Measurements from ENCODE around the gene MLH3.

MLH3 gene

DNA sequence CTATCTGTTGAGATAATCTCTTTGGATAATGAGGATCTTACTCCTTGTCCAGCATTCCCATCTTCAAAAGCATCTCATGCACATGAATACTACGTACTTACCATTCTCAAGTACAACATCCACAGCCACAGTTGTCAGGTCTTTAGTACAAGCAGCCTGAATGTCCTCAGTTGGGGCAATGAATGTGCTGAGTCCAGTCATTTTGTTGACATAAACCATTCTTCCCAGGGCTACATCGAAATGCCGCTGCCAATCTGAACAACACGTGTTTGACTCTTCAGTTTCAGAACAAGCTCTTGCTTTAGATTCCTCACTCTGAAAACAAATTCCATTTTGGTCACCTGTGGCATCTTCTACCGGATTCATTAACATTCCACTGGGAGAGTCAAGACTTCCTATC lies 5.0 kb downstream of the MLH3 start:
- no peaks in the 10 kb centered on the region for H3K27me3 ChIP-seq (ENCODE audit: control insufficient read depth, insufficient read depth, low read length)
- peaks cover 5% of the 10 kb centered on the region for H3K4me1 ChIP-seq (ENCODE audit: control insufficient read depth, insufficient read depth, low read length)
- H3K9ac ChIP-seq (ENCODE audit: low read length), result no peak overlapping the region
- no peak overlapping the region for H3K27ac ChIP-seq (ENCODE audit: low read depth, low read length)
- H3K4me3 ChIP-seq (ENCODE audit: low read length), result no peak overlapping the region
- H3K36me3 ChIP-seq (ENCODE audit: control insufficient read depth, insufficient read depth, low read length), result peaks cover 2% of the 10 kb centered on the region

GRCh38 chr14:75044752-75045151 lies 6.5 kb downstream of the MLH3 start:
- no peak overlapping the region for H3K9ac ChIP-seq (ENCODE audit: low read length)
- peaks cover 5% of the 10 kb centered on the region for H3K4me1 ChIP-seq (ENCODE audit: control insufficient read depth, insufficient read depth, low read length)
- no peak overlapping the region for H3K27ac ChIP-seq (ENCODE audit: low read depth, low read length)
- no peaks in the 10 kb centered on the region for H3K27me3 ChIP-seq (ENCODE audit: control insufficient read depth, insufficient read depth, low read length)
- H3K36me3 ChIP-seq (ENCODE audit: control insufficient read depth, insufficient read depth, low read length), result peaks cover 2% of the 10 kb centered on the region
- no peak overlapping the region for H3K4me3 ChIP-seq (ENCODE audit: low read length)

GRCh38 chr14:75044322-75044721 lies 6.9 kb downstream of the MLH3 start:
- Histone ChIP-seq H3K27me3 (ENCODE audit: control insufficient read depth, insufficient read depth, low read length) (no peaks in the 10 kb centered on the region), H3K4me3 (ENCODE audit: low read length) (no peak overlapping the region), H3K4me1 (ENCODE audit: control insufficient read depth, insufficient read depth, low read length) (peaks cover 2% of the 10 kb centered on the region), H3K36me3 (ENCODE audit: control insufficient read depth, insufficient read depth, low read length) (peaks cover 2% of the 10 kb centered on the region), H3K27ac (ENCODE audit: low read depth, low read length) (no peak overlapping the region), H3K9ac (ENCODE audit: low read length) (no peak overlapping the region)

DNA sequence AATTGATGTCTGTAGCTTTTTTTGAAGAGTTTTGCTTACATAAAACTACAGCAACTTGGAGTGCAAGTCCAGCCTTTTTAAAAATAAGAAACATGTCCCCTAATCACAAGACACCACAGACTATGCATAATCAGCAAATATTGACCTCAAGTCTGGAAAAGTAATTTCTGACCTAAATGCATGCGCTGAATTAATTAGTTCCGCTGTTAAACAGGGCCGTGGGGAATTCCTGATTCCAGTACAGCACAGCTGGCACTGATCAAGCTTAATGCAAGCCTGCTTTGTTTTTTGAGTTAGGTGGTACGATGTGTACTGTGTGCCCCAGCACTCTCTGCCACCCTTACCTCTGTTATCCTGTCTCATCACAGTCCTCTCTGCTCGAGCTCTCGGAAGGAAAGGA lies 9.2 kb downstream of the MLH3 start:
- Histone ChIP-seq H3K4me3 (ENCODE audit: low read length) (no peak overlapping the region), H3K4me1 (ENCODE audit: control insufficient read depth, insufficient read depth, low read length) (no peaks in the 10 kb centered on the region), H3K27me3 (ENCODE audit: control insufficient read depth, insufficient read depth, low read length) (no peaks in the 10 kb centered on the region), H3K9ac (ENCODE audit: low read length) (no peak overlapping the region), H3K27ac (ENCODE audit: low read depth, low read length) (no peak overlapping the region), H3K36me3 (ENCODE audit: control insufficient read depth, insufficient read depth, low read length) (peaks cover 6% of the 10 kb centered on the region)

DNA sequence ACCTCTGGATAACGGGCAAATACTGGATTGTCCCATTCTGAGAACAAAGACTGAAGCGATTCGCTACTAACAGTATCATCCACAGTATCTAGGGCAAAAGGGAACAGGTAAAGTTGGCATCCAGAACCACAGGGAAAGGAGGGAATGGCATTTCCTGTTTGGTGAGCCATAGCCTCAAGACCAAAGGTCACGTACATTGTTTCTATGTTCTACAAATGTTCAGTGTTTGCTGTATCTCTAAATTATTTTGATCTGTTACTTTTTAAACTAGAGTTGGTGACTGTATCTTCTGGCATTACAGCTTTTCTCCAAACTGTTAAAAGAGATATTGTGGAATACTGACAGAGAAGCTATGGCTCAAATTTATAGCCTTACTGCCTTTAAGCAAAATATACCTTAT lies 9.7 kb downstream of the MLH3 start:
- H3K36me3 ChIP-seq (ENCODE audit: control insufficient read depth, insufficient read depth, low read length), result peaks cover 6% of the 10 kb centered on the region
- no peak overlapping the region for H3K4me3 ChIP-seq (ENCODE audit: low read length)
- H3K4me1 ChIP-seq (ENCODE audit: control insufficient read depth, insufficient read depth, low read length), result no peaks in the 10 kb centered on the region
- H3K27me3 ChIP-seq (ENCODE audit: control insufficient read depth, insufficient read depth, low read length), result no peaks in the 10 kb centered on the region
- H3K27ac ChIP-seq (ENCODE audit: low read depth, low read length), result no peak overlapping the region
- H3K9ac ChIP-seq (ENCODE audit: low read length), result no peak overlapping the region

DNA sequence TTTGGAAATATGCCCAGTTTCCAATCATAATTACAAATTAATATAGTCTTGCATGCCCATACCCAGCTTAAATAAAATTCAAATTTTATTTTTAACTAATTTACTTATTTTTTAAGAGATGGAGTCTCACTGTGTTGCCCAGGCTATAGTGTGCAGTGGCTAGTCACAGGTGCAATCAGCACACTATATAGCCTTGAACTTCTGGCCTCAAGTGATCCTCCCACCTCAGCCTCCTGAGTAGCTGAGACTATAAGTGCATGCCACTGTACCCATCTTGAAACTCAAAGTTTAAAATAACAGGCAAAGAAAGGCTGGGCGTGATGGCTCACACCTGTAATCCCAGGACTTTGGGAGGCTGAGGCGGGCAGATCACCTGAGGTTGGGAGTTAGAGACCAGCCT lies 10.3 kb downstream of the MLH3 start:
- Histone ChIP-seq H3K27ac (ENCODE audit: low read depth, low read length) (no peak overlapping the region), H3K9ac (ENCODE audit: low read length) (no peak overlapping the region), H3K4me1 (ENCODE audit: control insufficient read depth, insufficient read depth, low read length) (no peaks in the 10 kb centered on the region), H3K27me3 (ENCODE audit: control insufficient read depth, insufficient read depth, low read length) (no peaks in the 10 kb centered on the region), H3K4me3 (ENCODE audit: low read length) (no peak overlapping the region), H3K36me3 (ENCODE audit: control insufficient read depth, insufficient read depth, low read length) (peaks cover 4% of the 10 kb centered on the region)

- Histone ChIP-seq H3K4me3 (ENCODE audit: low read length) (no peak overlapping the region), H3K4me1 (ENCODE audit: control insufficient read depth, insufficient read depth, low read length) (no peaks in the 10 kb centered on the region), H3K36me3 (ENCODE audit: control insufficient read depth, insufficient read depth, low read length) (peaks cover 4% of the 10 kb centered on the region), H3K9ac (ENCODE audit: low read length) (no peak overlapping the region), H3K27ac (ENCODE audit: low read depth, low read length) (no peak overlapping the region), H3K27me3 (ENCODE audit: control insufficient read depth, insufficient read depth, low read length) (no peaks in the 10 kb centered on the region)
Measured at GRCh38 chr14:75040507-75040906, 10.8 kb downstream of the MLH3 start.

GRCh38 chr14:75032939-75033338 lies 18.3 kb downstream of the MLH3 start:
- H3K27ac ChIP-seq (ENCODE audit: low read depth, low read length), result no peak overlapping the region
- H3K36me3 ChIP-seq (ENCODE audit: control insufficient read depth, insufficient read depth, low read length), result peaks cover 6% of the 10 kb centered on the region
- H3K4me1 ChIP-seq (ENCODE audit: control insufficient read depth, insufficient read depth, low read length), result no peaks in the 10 kb centered on the region
- H3K4me3 ChIP-seq (ENCODE audit: low read length), result no peak overlapping the region
- H3K27me3 ChIP-seq (ENCODE audit: control insufficient read depth, insufficient read depth, low read length), result no peaks in the 10 kb centered on the region
- H3K9ac ChIP-seq (ENCODE audit: low read length), result no peak overlapping the region

DNA sequence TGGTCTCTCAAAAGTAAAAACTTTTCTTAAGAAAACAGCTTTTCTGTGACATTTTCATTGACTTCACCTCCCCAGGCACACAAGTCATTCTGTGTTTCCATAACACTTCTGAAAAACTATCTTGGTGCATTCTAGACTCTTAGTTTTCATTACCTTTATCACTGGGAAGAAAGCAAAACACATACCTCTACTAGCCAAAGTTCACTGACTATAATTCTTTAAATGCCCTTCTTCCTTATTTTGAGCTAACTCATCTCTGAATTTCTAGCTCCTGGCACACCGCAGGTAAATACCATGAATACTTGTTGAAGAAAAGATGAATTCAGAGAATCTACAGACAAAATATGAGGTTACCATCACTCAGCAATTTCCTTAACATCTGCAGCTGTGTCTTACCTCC lies 21.1 kb downstream of the MLH3 start:
- Histone ChIP-seq H3K27me3 (ENCODE audit: control insufficient read depth, insufficient read depth, low read length) (no peaks in the 10 kb centered on the region), H3K9ac (ENCODE audit: low read length) (no peak overlapping the region), H3K4me1 (ENCODE audit: control insufficient read depth, insufficient read depth, low read length) (no peaks in the 10 kb centered on the region), H3K36me3 (ENCODE audit: control insufficient read depth, insufficient read depth, low read length) (peaks cover 2% of the 10 kb centered on the region), H3K4me3 (ENCODE audit: low read length) (no peak overlapping the region), H3K27ac (ENCODE audit: low read depth, low read length) (no peak overlapping the region)

- no peaks in the 10 kb centered on the region for H3K27me3 ChIP-seq (ENCODE audit: control insufficient read depth, insufficient read depth, low read length)
- no peak overlapping the region for H3K9ac ChIP-seq (ENCODE audit: low read length)
- peaks cover 6% of the 10 kb centered on the region for H3K36me3 ChIP-seq (ENCODE audit: control insufficient read depth, insufficient read depth, low read length)
- no peak overlapping the region for H3K27ac ChIP-seq (ENCODE audit: low read depth, low read length)
- no peaks in the 10 kb centered on the region for H3K4me1 ChIP-seq (ENCODE audit: control insufficient read depth, insufficient read depth, low read length)
- no peak overlapping the region for H3K4me3 ChIP-seq (ENCODE audit: low read length)
Measured at GRCh38 chr14:75025876-75026275, 25.4 kb downstream of the MLH3 start.

DNA sequence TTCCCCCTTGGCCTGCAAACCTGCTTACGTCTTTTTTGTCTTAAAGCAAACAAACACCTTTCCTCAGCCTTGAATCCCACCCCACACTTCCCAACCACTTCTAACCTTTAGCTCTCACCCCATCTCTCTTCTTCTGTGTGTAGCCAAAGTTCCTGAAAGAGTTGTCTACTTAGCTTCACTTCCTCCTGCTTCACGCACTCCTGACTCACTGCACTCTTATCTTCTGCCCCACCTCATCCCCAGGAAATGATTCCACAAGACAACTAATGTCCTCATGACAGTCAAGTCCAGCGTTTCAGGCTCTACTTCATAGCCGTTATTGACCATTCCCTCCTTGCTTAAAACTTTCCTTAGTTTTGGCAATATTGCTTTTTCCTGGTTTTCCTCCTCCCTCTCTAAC lies 26.2 kb downstream of the MLH3 start:
- Histone ChIP-seq H3K4me3 (ENCODE audit: low read length) (no peak overlapping the region), H3K9ac (ENCODE audit: low read length) (no peak overlapping the region), H3K27me3 (ENCODE audit: control insufficient read depth, insufficient read depth, low read length) (no peaks in the 10 kb centered on the region), H3K36me3 (ENCODE audit: control insufficient read depth, insufficient read depth, low read length) (peaks cover 9% of the 10 kb centered on the region), H3K4me1 (ENCODE audit: control insufficient read depth, insufficient read depth, low read length) (no peaks in the 10 kb centered on the region), H3K27ac (ENCODE audit: low read depth, low read length) (no peak overlapping the region)

DNA sequence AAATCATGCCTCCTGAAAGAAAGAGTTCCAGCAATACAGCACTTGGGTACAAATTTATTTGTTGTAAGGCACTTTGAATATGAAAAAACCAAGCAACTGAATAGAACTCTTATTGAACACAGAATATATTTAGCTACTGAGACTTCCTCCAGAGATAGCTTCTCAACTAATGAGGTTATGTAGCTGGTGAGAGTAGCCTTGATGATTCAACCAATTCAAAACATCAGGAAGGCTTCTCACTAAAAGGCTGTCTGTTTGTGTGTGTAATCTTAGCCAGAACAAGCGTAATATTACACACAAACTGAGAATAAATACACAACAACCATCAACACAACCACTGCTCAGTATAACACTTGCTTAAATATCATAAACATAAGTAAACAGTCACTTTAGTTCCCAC lies 28.2 kb downstream of the MLH3 start:
- H3K27ac ChIP-seq (ENCODE audit: low read depth, low read length), result no peak overlapping the region
- peaks cover 12% of the 10 kb centered on the region for H3K36me3 ChIP-seq (ENCODE audit: control insufficient read depth, insufficient read depth, low read length)

DNA sequence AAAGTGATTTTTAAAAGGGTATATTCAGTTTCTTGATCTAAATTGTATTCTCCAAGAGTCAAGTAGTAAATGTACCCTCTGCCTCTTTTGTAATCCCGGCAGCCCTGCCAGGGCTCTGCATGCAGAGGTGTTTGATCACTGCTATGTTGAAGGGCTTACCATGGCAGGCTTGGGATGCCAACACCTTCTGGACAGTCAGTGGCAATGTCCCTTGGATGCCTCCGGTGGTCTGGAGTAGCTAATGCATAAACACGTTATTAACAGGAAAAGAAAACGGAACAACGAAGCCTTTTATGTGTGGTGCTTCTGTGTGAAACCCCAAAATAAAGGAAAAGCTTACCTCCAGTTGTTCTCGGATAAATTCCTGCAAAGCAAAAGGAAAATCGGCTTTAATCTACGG lies 28.6 kb downstream of the MLH3 start:
- Histone ChIP-seq H3K27me3 (ENCODE audit: control insufficient read depth, insufficient read depth, low read length) (no peaks in the 10 kb centered on the region), H3K36me3 (ENCODE audit: control insufficient read depth, insufficient read depth, low read length) (peaks cover 12% of the 10 kb centered on the region), H3K4me3 (ENCODE audit: low read length) (no peak overlapping the region), H3K9ac (ENCODE audit: low read length) (no peak overlapping the region), H3K27ac (ENCODE audit: low read depth, low read length) (no peak overlapping the region), H3K4me1 (ENCODE audit: control insufficient read depth, insufficient read depth, low read length) (no peaks in the 10 kb centered on the region)

More for the DNA sequence above, 28.2 kb downstream of the MLH3 start:
- H3K4me1 ChIP-seq (ENCODE audit: control insufficient read depth, insufficient read depth, low read length), result no peaks in the 10 kb centered on the region
- no peak overlapping the region for H3K4me3 ChIP-seq (ENCODE audit: low read length)
- H3K27me3 ChIP-seq (ENCODE audit: control insufficient read depth, insufficient read depth, low read length), result no peaks in the 10 kb centered on the region
- no peak overlapping the region for H3K9ac ChIP-seq (ENCODE audit: low read length)
